ENCODE data around the gene RAB13.

RAB13 gene

DNA sequence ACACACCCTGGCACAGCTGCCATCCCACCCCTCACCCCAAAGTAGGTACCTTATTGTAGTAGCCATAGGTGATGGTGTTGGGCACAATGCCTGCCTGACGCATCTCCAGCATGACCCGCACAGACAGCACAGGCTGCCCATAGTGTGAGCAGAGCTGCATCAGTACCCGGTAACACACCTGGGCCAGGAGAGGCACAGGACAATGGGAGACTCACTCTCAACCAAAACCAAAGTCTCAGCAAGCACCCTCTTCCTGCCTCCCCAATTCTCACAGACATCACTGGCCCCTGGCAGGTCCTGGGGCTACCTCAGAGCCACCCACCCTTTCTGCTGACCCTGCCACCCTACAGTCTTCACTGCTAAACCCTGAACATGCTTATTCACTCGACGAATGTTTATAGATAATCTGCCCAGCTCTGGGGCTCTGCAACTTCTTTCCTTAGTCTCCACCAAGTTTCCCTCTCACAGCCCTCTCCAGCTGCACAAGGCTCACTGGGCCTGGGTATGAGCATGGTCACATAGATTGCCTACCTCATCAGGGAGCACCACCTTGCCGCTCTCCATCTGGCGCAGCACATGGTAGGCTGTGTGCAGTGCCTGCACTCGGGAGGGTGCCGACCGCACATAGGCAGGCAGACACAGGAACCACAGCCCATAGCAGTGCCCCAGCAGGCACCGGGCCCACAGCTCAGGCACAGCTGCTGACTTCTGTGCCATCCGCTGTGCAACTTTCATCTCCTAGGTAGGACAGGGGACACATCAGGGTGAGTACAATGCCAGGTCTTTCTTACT, 49.9 kb downstream of the RAB13 start:
- no peaks in the 10 kb centered on the region for H3K79me2 ChIP-seq (ENCODE audit: low read length)
- no peak overlapping the region for H2AFZ ChIP-seq (ENCODE audit: low read length)
- no peaks in the 10 kb centered on the region; the same call in none of the 2 replicates for H3K36me3 ChIP-seq (replicated peaks; ENCODE audit: insufficient read depth, low read length)
- H3K4me2 ChIP-seq (ENCODE audit: low read depth, low read length): no peak overlapping the region
- no peak for DNase-seq
- TF ChIP-seq EZH2 (optimal IDR thresholded peaks at IDR 0.05; ENCODE audit: low read depth, low read length) (no peak), EZH2phosphoT487 (IDR thresholded peaks at IDR 0.05; ENCODE audit: low read length) (no peak)
- TF ChIP-seq, protein P1, sequence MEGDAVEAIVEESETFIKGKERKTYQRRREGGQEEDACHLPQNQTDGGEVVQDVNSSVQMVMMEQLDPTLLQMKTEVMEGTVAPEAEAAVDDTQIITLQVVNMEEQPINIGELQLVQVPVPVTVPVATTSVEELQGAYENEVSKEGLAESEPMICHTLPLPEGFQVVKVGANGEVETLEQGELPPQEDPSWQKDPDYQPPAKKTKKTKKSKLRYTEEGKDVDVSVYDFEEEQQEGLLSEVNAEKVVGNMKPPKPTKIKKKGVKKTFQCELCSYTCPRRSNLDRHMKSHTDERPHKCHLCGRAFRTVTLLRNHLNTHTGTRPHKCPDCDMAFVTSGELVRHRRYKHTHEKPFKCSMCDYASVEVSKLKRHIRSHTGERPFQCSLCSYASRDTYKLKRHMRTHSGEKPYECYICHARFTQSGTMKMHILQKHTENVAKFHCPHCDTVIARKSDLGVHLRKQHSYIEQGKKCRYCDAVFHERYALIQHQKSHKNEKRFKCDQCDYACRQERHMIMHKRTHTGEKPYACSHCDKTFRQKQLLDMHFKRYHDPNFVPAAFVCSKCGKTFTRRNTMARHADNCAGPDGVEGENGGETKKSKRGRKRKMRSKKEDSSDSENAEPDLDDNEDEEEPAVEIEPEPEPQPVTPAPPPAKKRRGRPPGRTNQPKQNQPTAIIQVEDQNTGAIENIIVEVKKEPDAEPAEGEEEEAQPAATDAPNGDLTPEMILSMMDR (IDR thresholded peaks at IDR 0.05; ENCODE audit: low read length): no peak
- H3K27ac ChIP-seq (ENCODE audit: low read length): no peak overlapping the region
- H3F3A ChIP-seq (ENCODE audit: insufficient read depth, low read length): no peaks in the 10 kb centered on the region
- H4K20me1 ChIP-seq (ENCODE audit: insufficient read depth, low read length): no peaks in the 10 kb centered on the region
- H3K4me3 ChIP-seq (ENCODE audit: low read length): no peak overlapping the region
- no peaks in the 10 kb centered on the region for H3K9me3 ChIP-seq (replicated peaks; ENCODE audit: insufficient read depth, low read length)
- no peaks in the 10 kb centered on the region for H3K4me1 ChIP-seq (ENCODE audit: low read length)
- H3K27me3 ChIP-seq (replicated peaks; ENCODE audit: insufficient read depth, low read length): no peaks in the 10 kb centered on the region
- H3K9ac ChIP-seq (ENCODE audit: low read length): no peak overlapping the region
- H3K9me2 ChIP-seq (replicated peaks; ENCODE audit: insufficient read depth, low read length): no peaks in the 10 kb centered on the region

DNA sequence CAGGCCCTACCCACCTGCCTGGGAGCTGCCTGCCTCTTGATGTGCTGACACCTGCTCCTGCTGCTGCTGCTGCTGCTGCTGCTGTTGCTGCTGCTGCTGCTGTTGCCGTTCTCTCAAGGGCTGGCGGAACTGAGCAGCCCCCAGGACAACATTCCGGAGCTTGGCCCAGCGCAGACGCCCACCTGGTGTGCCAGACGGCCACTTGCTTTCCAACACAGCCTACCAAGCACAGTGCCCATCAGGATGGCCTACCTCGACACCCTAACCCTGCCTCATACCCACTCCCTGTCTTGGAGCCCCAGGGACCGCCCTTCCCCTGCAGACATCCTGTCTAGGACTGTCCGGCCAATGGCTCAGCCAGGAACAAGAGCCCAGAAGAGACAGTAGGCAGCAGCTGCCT, 51.4 kb downstream of the RAB13 start:
- Histone ChIP-seq H3K36me3 (replicated peaks; ENCODE audit: insufficient read depth, low read length) (no peaks in the 10 kb centered on the region; the same call in none of the 2 replicates), H3K9ac (ENCODE audit: low read length) (no peak overlapping the region), H3F3A (ENCODE audit: insufficient read depth, low read length) (no peaks in the 10 kb centered on the region), H3K9me3 (replicated peaks; ENCODE audit: insufficient read depth, low read length) (no peaks in the 10 kb centered on the region), H3K27me3 (replicated peaks; ENCODE audit: insufficient read depth, low read length) (no peaks in the 10 kb centered on the region), H2AFZ (ENCODE audit: low read length) (no peak overlapping the region), H3K4me3 (ENCODE audit: low read length) (no peak overlapping the region), H3K79me2 (ENCODE audit: low read length) (no peaks in the 10 kb centered on the region), H4K20me1 (ENCODE audit: insufficient read depth, low read length) (no peaks in the 10 kb centered on the region), H3K4me2 (ENCODE audit: low read depth, low read length) (no peak overlapping the region), H3K9me2 (replicated peaks; ENCODE audit: insufficient read depth, low read length) (no peaks in the 10 kb centered on the region), H3K27ac (ENCODE audit: low read length) (no peak overlapping the region), H3K4me1 (ENCODE audit: low read length) (no peaks in the 10 kb centered on the region)
- TF ChIP-seq EZH2phosphoT487 (IDR thresholded peaks at IDR 0.05; ENCODE audit: low read length) (no peak), EZH2 (optimal IDR thresholded peaks at IDR 0.05; ENCODE audit: low read depth, low read length) (no peak)
- TF ChIP-seq, protein P1 (IDR thresholded peaks at IDR 0.05; ENCODE audit: low read length): no peak
- DNase-seq: no peak

DNA sequence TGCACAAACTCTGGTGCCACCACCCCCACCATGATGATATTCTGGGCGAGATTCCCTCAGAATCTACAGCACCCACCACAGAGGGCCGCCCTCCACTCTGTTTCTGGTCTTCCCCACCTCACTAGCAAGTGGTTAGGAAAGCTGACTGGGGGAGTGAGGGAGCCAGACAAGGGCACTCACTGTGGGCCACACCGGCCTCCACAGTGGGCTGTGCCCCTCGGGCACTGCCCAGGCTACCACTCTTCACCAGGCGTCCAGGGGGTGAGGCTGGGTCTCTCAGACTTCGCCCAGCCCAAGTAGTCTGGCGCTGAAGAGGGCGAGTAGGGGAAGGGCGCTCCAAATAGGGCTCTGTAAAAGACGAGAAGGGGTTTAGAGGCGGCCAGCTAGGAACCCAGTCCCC, 52.2 kb downstream of the RAB13 start:
- Histone ChIP-seq H2AFZ (ENCODE audit: low read length) (no peak overlapping the region), H3K36me3 (replicated peaks; ENCODE audit: insufficient read depth, low read length) (no peaks in the 10 kb centered on the region; the same call in none of the 2 replicates), H3K27me3 (replicated peaks; ENCODE audit: insufficient read depth, low read length) (no peaks in the 10 kb centered on the region), H3F3A (ENCODE audit: insufficient read depth, low read length) (no peaks in the 10 kb centered on the region), H3K79me2 (ENCODE audit: low read length) (no peaks in the 10 kb centered on the region), H3K4me3 (ENCODE audit: low read length) (no peak overlapping the region), H3K9ac (ENCODE audit: low read length) (no peak overlapping the region), H3K4me2 (ENCODE audit: low read depth, low read length) (no peak overlapping the region), H3K4me1 (ENCODE audit: low read length) (no peaks in the 10 kb centered on the region), H3K27ac (ENCODE audit: low read length) (no peak overlapping the region), H4K20me1 (ENCODE audit: insufficient read depth, low read length) (no peaks in the 10 kb centered on the region), H3K9me3 (replicated peaks; ENCODE audit: insufficient read depth, low read length) (no peaks in the 10 kb centered on the region), H3K9me2 (replicated peaks; ENCODE audit: insufficient read depth, low read length) (no peaks in the 10 kb centered on the region)
- no peak for DNase-seq
- TF ChIP-seq, protein P1 (IDR thresholded peaks at IDR 0.05; ENCODE audit: low read length): no peak
- TF ChIP-seq EZH2 (optimal IDR thresholded peaks at IDR 0.05; ENCODE audit: low read depth, low read length) (no peak), EZH2phosphoT487 (IDR thresholded peaks at IDR 0.05; ENCODE audit: low read length) (no peak)
